HG03439 (cell line): ENCODE data around the gene MUC7.
A peak's percentile ranks its signal among the peaks of the same experiment; 100 is the strongest.

Source experiments
- ATAC-seq: cut with Tn5 transposase; IDR thresholded peaks from one replicate; pipeline ENCODE4 v1.9.1; 2021; ENCODE audit warnings: mild to moderate bottlenecking, moderate library complexity; ENCODE audit not compliant: unreplicated experiment

The MUC7 gene

DNA sequence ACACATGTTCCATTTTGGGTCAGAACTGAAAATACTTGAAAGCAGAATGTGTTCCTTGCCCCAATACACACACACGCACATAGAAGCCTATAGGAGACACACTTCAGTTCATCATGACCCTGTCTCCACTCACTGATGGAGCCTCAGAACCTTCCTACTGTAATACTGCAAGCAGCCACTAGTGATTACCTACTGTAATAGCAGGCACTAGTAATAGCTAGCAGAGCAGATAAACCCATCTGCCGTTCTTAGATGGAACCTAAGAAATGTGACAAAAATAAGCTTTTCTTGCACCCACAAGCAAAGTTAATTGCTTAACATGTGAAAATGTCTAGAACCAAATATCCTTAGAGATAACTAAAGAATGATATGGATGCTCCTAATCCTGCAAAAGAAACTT, 60.0 kb downstream of the MUC7 start:
- ATAC-seq: peak; percentile 56
